Heart left ventricle (tissue), 16 donors: ENCODE measurements around the gene EBLN2. TPM values are rescaled to one million over a fixed set of nuclear protein-coding genes. Genes with fewer than 3 reads are reported as not detected.

Experiments used
- ATAC-seq, 4 donors: fragments of 200-7000 bp; cut with Tn5 transposase; one replicate each; pipeline ENCODE4 v1.9.1; 2020 to 2022; ENCODE audit warnings: moderate library complexity in 4 of 4, mild to moderate bottlenecking in 3 of 4, moderate number of reproducible peaks in 1 of 4
- DNase-seq, 5 donors: peaks; one replicate each; pipeline ENCODE4 v3.0.0-alpha.2; 2020
- H3K27ac ChIP-seq, 12 donors: fragments of 200-600 bp; sonication (generic) in 4 of 12; one replicate each; pipeline versions ENCODE4 v1.5.0 to v1.8.0; 2016 to 2022; ENCODE audit warnings: mild to moderate bottlenecking in 2 of 12
- H3K27me3 ChIP-seq, 9 donors: fragments of 200-600 bp; sonication (generic) in 2 of 9; one replicate each; pipeline versions ENCODE4 v1.5.1 to v1.8.0; 2016 to 2022; ENCODE audit warnings: mild to moderate bottlenecking in 3 of 9
- H3K36me3 ChIP-seq, 9 donors: fragments of 200-600 bp; sonication (generic) in 2 of 9; one replicate each; pipeline versions ENCODE4 v1.5.0 to v1.8.0; 2018 to 2022; ENCODE audit warnings: mild to moderate bottlenecking in 2 of 9
- H3K4me1 ChIP-seq, 12 donors: fragments of 200-600 bp; sonication (generic) in 4 of 12; one replicate each; pipeline versions ENCODE4 v1.5.0 to v1.8.0; 2016 to 2022; ENCODE audit warnings: mild to moderate bottlenecking in 3 of 12
- H3K4me3 ChIP-seq, 12 donors: fragments of 200-600 bp; sonication (generic) in 4 of 12; one replicate each; pipeline versions ENCODE4 v1.5.0 to v1.8.0; 2017 to 2022; ENCODE audit warnings: mild to moderate bottlenecking in 9 of 12, moderate library complexity in 4 of 12
- H3K9me3 ChIP-seq, 12 donors: fragments of 200-600 bp; sonication (generic) in 4 of 12; one replicate each; pipeline versions ENCODE4 v1.5.0 to v1.8.0; 2016 to 2022; ENCODE audit warnings: mild to moderate bottlenecking in 1 of 12
- POLR2A ChIP-seq, 2 donors: fragments of 450-650 bp; IDR thresholded peaks; one replicate each; pipeline ENCODE4 v1.6.1; 2017; ENCODE audit warnings: antibody characterized with exemption in 2 of 2, mild to moderate bottlenecking in 2 of 2, moderate library complexity in 2 of 2
- WGBS, 4 donors: extraction: QIAGEN DNeasy Blood & Tissue Kit in 2 of 4; methylation state at CpG; one replicate each; pipeline versions ENCODE4 v1.1.5 to v1.1.7; 2013 to 2018; 5-methylcytosine and 5-hydroxymethylcytosine counted together
- intact Hi-C, 10 donors: fragments of 100-400 bp; cut with DNase I; formaldehyde crosslinking; loops; one replicate each; pipeline versions ENCODE4 v1.11.1 to v1.14.2; 2022
- polyA plus RNA-seq, 2 donors: library from polyadenylated mRNA; stranded (reverse); fragments of 200-250 nt; gene quantifications; one replicate each; pipeline ENCODE4 v1.2.3, GENCODE V29; 2013
- total RNA-seq, 9 donors: library from RNA; depleted of rRNA in 2 of 9; stranded (reverse); fragments of >200 nt in 2 of 9; fragmentation: NEBNext Ultra II Directional in 3 of 9; extraction: Animal tissue kit (Norgen Biotek cat#: 25700) in 3 of 9; gene quantifications; one replicate each; pipeline versions ENCODE4 v1.1.0 to v1.2.4, GENCODE V29; 2016 to 2023
- TF ChIP-seq, protein P1 (sequence below), 12 donors: fragments of 200-600 bp; sonication (generic) in 4 of 12; IDR thresholded peaks; one replicate each; pipeline versions ENCODE4 v1.5.0 to v1.8.0; 2018 to 2022; ENCODE audit warnings: antibody characterized with exemption in 12 of 12, mild to moderate bottlenecking in 5 of 12
- donor health status: ischemic (EF 13 %, LVEDD 7.1; RV severe dilation, severe dysfunction).
- donor health status: healthy with polysubstance abuse.
- donor health status: DM: no; HTN: yes; CAD: no.
- donor health status: DM: no; HTN: no; CAD: no.
- donor health status: ischemic (EF 25% LVEDD 6.9; RV normal size, moderate dysfunction).
- donor health status: ischemic (EF 25% LVEDD 5.7; RV mildly dilated, moderate dysfunction).
- donor health status: healthy.
- donor health status: DM: yes; HTN: yes; CAD: no.
- donor health status: ischemic (EF 35%, LVEDD 5.7; RV mildly dilated, moderate dysfunction).
- donor health status: nonischemic (EF 11% LVEDD 7.7; RV severe dilation, severe dysfunction).
- donor health status: DM: yes; HTN: yes; CAD: no.
- donor health status: PGD.
- donor health status: ischemic (EF 29% LVEDD 5.4; RV normal size, mild dysfunction).
- donor health status: nonischemic (EF 23%, LVEDD 6.1; RV moderate dilation, normal function).

EBLN2 gene
- total and polyA plus RNA-seq, 11 donors = 0.24 to 2.5 (median 1.1) TPM

DNA sequence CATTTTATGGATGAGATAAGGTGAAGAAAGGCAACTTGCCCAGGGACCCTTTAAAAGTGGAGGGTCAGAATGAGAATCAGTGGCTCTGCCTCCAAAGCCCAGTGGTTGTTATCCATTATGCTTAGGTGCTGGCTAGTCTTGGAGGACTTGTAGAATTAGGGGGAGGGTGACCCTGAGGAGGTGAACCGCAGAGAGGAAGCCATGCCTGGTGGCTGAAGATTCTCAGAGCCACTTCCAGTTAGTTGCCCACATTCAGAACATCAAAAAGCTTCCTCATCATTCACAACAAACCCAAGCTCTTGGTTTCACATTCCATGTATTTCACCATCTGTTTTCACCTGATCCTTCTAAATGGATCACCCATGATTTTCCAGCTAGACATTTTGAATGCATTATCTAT lies 11.2 kb downstream of the EBLN2 start:
- Histone ChIP-seq H3K4me1 (peaks cover 0 to 16% (median 9%) of the 10 kb centered on the region in 12 donors), H3K36me3 (peaks cover 0 to 6% (median 0%) of the 10 kb centered on the region in 9 donors), H3K27me3 (no peaks in the 10 kb centered on the region), H3K4me3 (no peak overlapping the region), H3K9me3 (no peaks in the 10 kb centered on the region), H3K27ac (no peak overlapping the region)
- 65 to 81% (median 78%) methylated on average over 1 of the region's 1 CpG for WGBS, 4 donors
- ATAC-seq (no peak), DNase-seq (no peak)
- no peak for TF ChIP-seq POLR2A (IDR thresholded peaks at IDR 0.05)
- TF ChIP-seq, protein P1, sequence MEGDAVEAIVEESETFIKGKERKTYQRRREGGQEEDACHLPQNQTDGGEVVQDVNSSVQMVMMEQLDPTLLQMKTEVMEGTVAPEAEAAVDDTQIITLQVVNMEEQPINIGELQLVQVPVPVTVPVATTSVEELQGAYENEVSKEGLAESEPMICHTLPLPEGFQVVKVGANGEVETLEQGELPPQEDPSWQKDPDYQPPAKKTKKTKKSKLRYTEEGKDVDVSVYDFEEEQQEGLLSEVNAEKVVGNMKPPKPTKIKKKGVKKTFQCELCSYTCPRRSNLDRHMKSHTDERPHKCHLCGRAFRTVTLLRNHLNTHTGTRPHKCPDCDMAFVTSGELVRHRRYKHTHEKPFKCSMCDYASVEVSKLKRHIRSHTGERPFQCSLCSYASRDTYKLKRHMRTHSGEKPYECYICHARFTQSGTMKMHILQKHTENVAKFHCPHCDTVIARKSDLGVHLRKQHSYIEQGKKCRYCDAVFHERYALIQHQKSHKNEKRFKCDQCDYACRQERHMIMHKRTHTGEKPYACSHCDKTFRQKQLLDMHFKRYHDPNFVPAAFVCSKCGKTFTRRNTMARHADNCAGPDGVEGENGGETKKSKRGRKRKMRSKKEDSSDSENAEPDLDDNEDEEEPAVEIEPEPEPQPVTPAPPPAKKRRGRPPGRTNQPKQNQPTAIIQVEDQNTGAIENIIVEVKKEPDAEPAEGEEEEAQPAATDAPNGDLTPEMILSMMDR (IDR thresholded peaks at IDR 0.05) = no peak
- intact Hi-C loops = loop anchor here in 2 of 10 donors (5.0 to 10.0 kb wide), 2 partner anchors 218 to 225 kb away; partner anchors contain the start of gene SHQ1 (in 1 of the 2)

DNA sequence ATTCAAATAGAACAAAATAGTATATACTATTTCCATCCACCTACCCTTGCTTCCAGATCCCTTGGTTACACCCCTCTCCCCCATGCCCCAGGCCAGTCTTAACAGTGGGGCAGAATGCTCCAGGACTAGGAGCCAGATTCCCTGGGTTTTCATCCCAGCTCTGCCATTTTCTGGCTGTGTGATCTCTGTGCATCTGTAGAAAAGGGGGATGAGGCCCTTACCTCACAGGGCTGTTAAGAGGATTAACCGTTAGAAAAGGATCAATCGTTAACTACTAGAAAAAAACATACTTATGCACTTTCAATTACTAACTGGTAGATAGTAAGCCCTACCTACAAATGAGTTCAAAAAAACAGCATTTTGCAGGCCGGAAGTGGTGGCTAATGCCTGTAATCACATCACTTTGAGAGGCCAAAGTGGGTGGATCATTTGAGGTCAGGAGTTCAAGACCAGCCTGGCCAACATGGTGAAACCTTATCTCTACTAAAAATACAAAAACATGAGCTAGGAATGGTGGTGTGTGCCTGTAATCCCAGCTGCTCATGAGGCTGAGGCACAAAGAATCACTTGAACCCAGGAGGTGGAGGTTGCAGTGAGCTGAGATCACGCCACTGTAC lies 11.7 kb downstream of the EBLN2 start:
- Histone ChIP-seq H3K9me3 (no peaks in the 10 kb centered on the region), H3K36me3 (peaks cover 0 to 3% (median 0%) of the 10 kb centered on the region in 9 donors), H3K4me1 (peaks cover 0 to 14% (median 8%) of the 10 kb centered on the region in 12 donors), H3K27me3 (no peaks in the 10 kb centered on the region), H3K27ac (no peak overlapping the region), H3K4me3 (no peak overlapping the region)
- WGBS, 4 donors = 62 to 74% (median 65%) methylated on average over 4 of the region's 4 CpGs
- TF ChIP-seq, protein P1 (IDR thresholded peaks at IDR 0.05) = no peak
- TF ChIP-seq POLR2A (IDR thresholded peaks at IDR 0.05) = no peak
- intact Hi-C loops = loop anchor here in 2 of 10 donors (5.0 to 10.0 kb wide), 2 partner anchors 218 to 226 kb away; partner anchors contain the start of gene SHQ1 (in 1 of the 2)
- ATAC-seq (no peak), DNase-seq (no peak)

DNA sequence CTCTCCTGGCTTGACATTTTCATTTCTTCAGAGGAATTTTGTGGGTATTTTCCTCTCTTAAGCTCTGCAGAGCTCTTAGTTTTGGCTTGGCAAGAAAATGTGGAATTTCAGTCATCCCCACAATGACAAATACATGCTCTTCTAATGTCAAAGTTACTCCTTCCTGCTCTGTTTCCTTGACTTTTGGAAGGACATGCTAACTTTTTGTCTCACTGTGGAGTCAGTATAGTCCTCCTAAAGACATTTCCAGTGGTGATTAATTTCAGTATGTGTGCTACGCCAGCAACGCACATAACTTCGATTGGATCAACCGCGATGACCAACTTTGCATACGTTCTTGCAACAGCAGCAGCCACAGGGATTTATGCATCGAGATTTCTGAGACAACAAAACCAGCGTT lies 13.3 kb downstream of the EBLN2 start:
- H3K36me3 ChIP-seq = no peaks in the 10 kb centered on the region
- TF ChIP-seq, protein P1 (IDR thresholded peaks at IDR 0.05) = no peak
- TF ChIP-seq POLR2A (IDR thresholded peaks at IDR 0.05) = no peak
- H3K4me3 ChIP-seq = no peak overlapping the region
- 90 to 94% (median 91%) methylated on average over 8 of the region's 8 CpGs for WGBS, 4 donors
- H3K9me3 ChIP-seq = no peaks in the 10 kb centered on the region
- intact Hi-C loops = loop anchor here in 2 of 10 donors (5.0 to 10.0 kb wide), 2 partner anchors 220 to 227 kb away; partner anchors contain the start of gene SHQ1 (in 1 of the 2)
- H3K27me3 ChIP-seq = no peaks in the 10 kb centered on the region
- no peak for DNase-seq
- ATAC-seq = no peak
- H3K27ac ChIP-seq = no peak overlapping the region
- H3K4me1 ChIP-seq = peaks cover 0 to 12% (median 6%) of the 10 kb centered on the region in 12 donors

DNA sequence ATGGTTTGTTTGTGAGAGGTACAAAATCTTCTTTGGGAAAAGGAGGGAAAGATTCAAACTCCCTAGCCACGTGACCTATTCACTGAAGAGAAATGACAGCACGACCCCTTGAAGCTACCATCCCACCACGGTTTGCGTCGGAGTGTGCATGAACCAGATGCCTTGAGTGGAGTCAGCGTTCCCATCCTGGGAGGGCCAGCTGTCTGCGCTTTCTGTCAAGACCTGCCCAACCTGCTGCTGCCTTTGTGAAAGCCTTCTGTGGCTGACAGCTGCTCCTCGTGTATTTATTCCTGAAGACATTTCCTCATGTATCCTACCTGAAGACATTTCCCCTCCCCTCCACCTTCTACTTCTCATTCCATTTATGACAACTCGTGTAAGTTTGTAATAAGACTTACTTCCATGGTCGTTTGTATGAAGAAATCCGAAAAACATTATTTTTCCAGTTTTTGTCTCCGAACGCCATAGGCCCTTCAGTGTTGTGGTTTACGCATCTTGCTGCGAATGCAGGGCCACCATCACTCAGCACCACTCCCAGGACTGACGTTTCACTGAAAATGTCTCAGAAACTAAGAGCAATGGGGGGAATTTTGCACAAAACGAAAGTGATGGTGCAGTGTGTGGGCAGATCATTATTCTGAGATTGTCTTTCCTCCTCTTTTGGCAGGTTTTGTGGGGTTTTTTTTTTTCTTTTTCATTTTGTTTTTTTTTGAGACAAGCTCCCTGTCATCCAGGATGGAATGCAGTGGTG lies 18.9 kb downstream of the EBLN2 start:
- Histone ChIP-seq H3K4me1 (no peaks in the 10 kb centered on the region), H3K4me3 (no peak overlapping the region), H3K36me3 (no peaks in the 10 kb centered on the region), H3K27me3 (no peaks in the 10 kb centered on the region), H3K9me3 (no peaks in the 10 kb centered on the region), H3K27ac (no peak overlapping the region)
- DNase-seq (no peak), ATAC-seq (no peak)
- 72 to 80% (median 75%) methylated on average over 17 of the region's 17 CpGs for WGBS, 4 donors
- TF ChIP-seq, protein P1 (IDR thresholded peaks at IDR 0.05) = no peak
- TF ChIP-seq POLR2A (IDR thresholded peaks at IDR 0.05) = no peak
- intact Hi-C loops = loop anchor here in 9 of 10 donors (5.0 to 10.0 kb wide), 8 partner anchors 143 to 1356 kb away; partner anchors contain the start of genes EIF4E3 (in 2 of the 9) and SHQ1 (in 1 of the 9)
